Activated naive CD4-positive, alpha-beta T cell treated with anti-CD3 and anti-CD28 coated beads, Interleukin-2, amount 50 U/mL, for 72 hours (primary cell): ENCODE measurements around the gene SYT6. TPM values are rescaled to one million over a fixed set of nuclear protein-coding genes. Genes with fewer than 3 reads are reported as not detected.

Experiments
- ATAC-seq, 2 donors: fragments of 150-1000 bp; cut with Tn5 transposase; 2 replicates each; pipeline ENCODE4 v1.10.0; 2021; ENCODE audit warnings: mild to moderate bottlenecking in 2 of 2, moderate library complexity in 2 of 2
- DNase-seq, 2 donors: peaks; one replicate each; pipeline ENCODE4 v3.0.0; 2021 to 2022; ENCODE audit warnings: low spot score in 2 of 2
- H3K27ac Mint-ChIP-seq, 2 donors: one replicate each; pipeline ENCODE4 v1.8.0; 2022; ENCODE audit warnings: mild to moderate bottlenecking in 2 of 2, mixed read lengths in 2 of 2
- H3K36me3 Mint-ChIP-seq, 2 donors: one replicate each; pipeline ENCODE4 v1.8.0; 2022; ENCODE audit warnings: mixed read lengths in 2 of 2
- H3K9me3 Mint-ChIP-seq, 2 donors: one replicate each; pipeline ENCODE4 v1.8.0; 2022; ENCODE audit warnings: mixed read lengths in 2 of 2
- total RNA-seq, 2 donors: library from RNA; stranded (reverse); gene quantifications; one replicate each; pipeline ENCODE4 v1.2.3, GENCODE V29; 2022

The SYT6 gene
- total RNA-seq, 2 donors from 2014 or later: 0.11 TPM; not detected in 1

- DNase-seq (no peak), ATAC-seq (no peak)
- peaks cover 0 to 5% of the 10 kb centered on the region in 2 donors for H3K9me3 Mint-ChIP-seq
- no peak overlapping the region for H3K27ac Mint-ChIP-seq
- H3K36me3 Mint-ChIP-seq: no peaks in the 10 kb centered on the region
Measured at GRCh38 chr1:114111731-114112641, 41.7 kb downstream of the SYT6 start.

DNA sequence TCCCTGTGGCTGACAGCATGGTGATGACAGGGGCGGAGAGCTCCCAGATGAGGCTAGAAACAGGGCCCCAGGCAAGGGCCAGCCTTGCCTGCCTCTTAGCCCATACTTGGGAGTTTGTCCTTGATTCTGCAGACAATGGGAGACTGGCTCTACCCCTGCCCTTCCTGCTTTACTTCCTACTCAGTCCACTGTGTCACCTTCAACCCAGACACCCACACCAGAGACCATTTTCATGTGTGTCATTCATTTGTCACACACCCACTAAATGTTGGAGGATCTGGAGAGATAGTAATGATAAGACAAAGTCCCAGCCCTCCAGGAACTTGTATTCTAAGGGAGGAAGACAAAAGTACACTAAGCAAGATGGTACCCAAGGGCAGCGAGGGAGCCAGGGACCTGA is 43.7 kb downstream of the SYT6 start:
- H3K27ac Mint-ChIP-seq: no peak overlapping the region
- H3K36me3 Mint-ChIP-seq: no peaks in the 10 kb centered on the region
- peaks cover 0 to 5% of the 10 kb centered on the region in 2 donors for H3K9me3 Mint-ChIP-seq
- DNase-seq: no peak
- ATAC-seq: no peak

- ATAC-seq (peak in 1 of 2 donors; percentile 82), DNase-seq (no peak)
- Mint-ChIP-seq H3K9me3 (peaks cover 0 to 2% of the 10 kb centered on the region in 2 donors), H3K36me3 (no peaks in the 10 kb centered on the region), H3K27ac (no peak overlapping the region)
Measured at GRCh38 chr1:114108751-114109255, 44.9 kb downstream of the SYT6 start.

- ATAC-seq: no peak
- Mint-ChIP-seq H3K27ac (no peak overlapping the region), H3K36me3 (no peaks in the 10 kb centered on the region), H3K9me3 (no peaks in the 10 kb centered on the region)
- DNase-seq: no peak
Measured at GRCh38 chr1:114107474-114108435, 45.9 kb downstream of the SYT6 start.

GRCh38 chr1:114105421-114105979 is 48.2 kb downstream of the SYT6 start:
- no peaks in the 10 kb centered on the region for H3K36me3 Mint-ChIP-seq
- ATAC-seq (no peak), DNase-seq (no peak)
- H3K27ac Mint-ChIP-seq: no peak overlapping the region
- H3K9me3 Mint-ChIP-seq: no peaks in the 10 kb centered on the region

- no peak for ATAC-seq
- Mint-ChIP-seq H3K36me3 (no peaks in the 10 kb centered on the region), H3K9me3 (no peaks in the 10 kb centered on the region), H3K27ac (no peak overlapping the region)
- DNase-seq: no peak
Measured at GRCh38 chr1:114104949-114105348, 48.7 kb downstream of the SYT6 start.

DNA sequence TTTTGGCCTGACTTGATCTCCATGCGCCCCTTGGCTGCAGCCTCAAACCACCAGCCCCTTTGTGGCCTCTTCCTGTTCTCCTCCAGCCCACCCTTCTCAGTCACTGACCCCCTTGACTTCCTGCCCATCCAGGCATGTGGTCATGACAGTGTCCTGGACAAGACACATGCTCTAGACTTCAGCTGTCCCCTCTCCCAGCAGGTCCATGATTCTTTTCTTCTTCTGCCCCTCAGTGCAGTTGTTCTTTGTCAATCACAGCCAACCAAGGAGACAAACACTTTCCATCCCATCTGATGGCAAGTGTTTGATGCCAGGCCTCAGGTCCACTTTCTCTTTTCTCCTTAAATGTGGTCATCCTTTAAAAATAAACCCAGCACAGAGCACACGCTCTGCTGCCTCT is 49.7 kb downstream of the SYT6 start:
- Mint-ChIP-seq H3K36me3 (no peaks in the 10 kb centered on the region), H3K9me3 (no peaks in the 10 kb centered on the region), H3K27ac (no peak overlapping the region)
- no peak for ATAC-seq
- no peak for DNase-seq

- DNase-seq (no peak), ATAC-seq (no peak)
- Mint-ChIP-seq H3K36me3 (no peaks in the 10 kb centered on the region), H3K27ac (no peak overlapping the region), H3K9me3 (no peaks in the 10 kb centered on the region)
Measured at GRCh38 chr1:114102136-114102535, 51.5 kb downstream of the SYT6 start.

- no peak for DNase-seq
- no peak overlapping the region for H3K27ac Mint-ChIP-seq
- no peaks in the 10 kb centered on the region for H3K9me3 Mint-ChIP-seq
- ATAC-seq: no peak
- no peaks in the 10 kb centered on the region for H3K36me3 Mint-ChIP-seq
Measured at GRCh38 chr1:114100148-114100547, 53.5 kb downstream of the SYT6 start.

DNA sequence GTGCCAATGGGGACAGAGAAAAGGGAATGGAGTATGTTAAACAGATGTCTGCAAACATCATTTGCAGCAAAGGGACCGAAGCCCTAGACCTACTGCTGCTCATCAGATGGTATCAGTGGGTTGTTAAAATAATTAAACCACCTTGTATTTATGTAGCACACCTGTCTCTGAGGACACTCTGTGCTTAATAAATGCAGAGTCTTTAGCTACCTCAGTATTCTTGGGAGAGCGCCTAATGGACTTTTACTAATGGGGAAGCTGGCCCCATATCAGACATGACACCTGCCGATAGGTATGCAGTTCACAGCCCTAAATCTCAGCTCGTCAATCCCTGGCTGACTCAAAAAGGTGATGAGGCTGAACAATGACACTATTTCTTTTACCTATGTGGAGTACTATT is 54.4 kb downstream of the SYT6 start:
- no peaks in the 10 kb centered on the region for H3K36me3 Mint-ChIP-seq
- H3K9me3 Mint-ChIP-seq: no peaks in the 10 kb centered on the region
- no peak overlapping the region for H3K27ac Mint-ChIP-seq
- DNase-seq (no peak), ATAC-seq (no peak)

- Mint-ChIP-seq H3K27ac (no peak overlapping the region), H3K36me3 (no peaks in the 10 kb centered on the region), H3K9me3 (no peaks in the 10 kb centered on the region)
- ATAC-seq: no peak
- DNase-seq: no peak
Measured at GRCh38 chr1:114097109-114097508, 56.6 kb downstream of the SYT6 start.

- Mint-ChIP-seq H3K9me3 (no peaks in the 10 kb centered on the region), H3K27ac (no peak overlapping the region), H3K36me3 (no peaks in the 10 kb centered on the region)
- ATAC-seq (no peak), DNase-seq (no peak)
Measured at GRCh38 chr1:114094675-114095074, 59.0 kb downstream of the SYT6 start.

DNA sequence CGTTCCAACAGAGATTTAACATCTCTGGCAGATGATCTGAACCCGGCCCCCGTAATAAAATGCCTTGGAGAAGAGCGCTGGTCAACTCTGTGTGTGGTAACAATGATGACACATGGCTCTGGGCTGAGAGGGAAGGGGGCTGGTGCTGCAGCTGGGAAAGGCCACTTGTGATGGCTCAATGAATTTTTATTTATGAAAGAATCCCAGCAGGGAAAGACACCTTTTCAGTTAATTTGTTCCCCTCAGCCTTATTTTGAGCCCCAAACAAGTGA is 59.4 kb downstream of the SYT6 start:
- no peak overlapping the region for H3K27ac Mint-ChIP-seq
- ATAC-seq (no peak), DNase-seq (no peak)
- no peaks in the 10 kb centered on the region for H3K36me3 Mint-ChIP-seq
- no peaks in the 10 kb centered on the region for H3K9me3 Mint-ChIP-seq

- ATAC-seq (peak in 1 of 2 donors; percentile 61), DNase-seq (no peak)
- H3K27ac Mint-ChIP-seq: no peak overlapping the region
- H3K9me3 Mint-ChIP-seq: no peaks in the 10 kb centered on the region
- H3K36me3 Mint-ChIP-seq: no peaks in the 10 kb centered on the region
Measured at GRCh38 chr1:114093624-114094362, 59.9 kb downstream of the SYT6 start.

DNA sequence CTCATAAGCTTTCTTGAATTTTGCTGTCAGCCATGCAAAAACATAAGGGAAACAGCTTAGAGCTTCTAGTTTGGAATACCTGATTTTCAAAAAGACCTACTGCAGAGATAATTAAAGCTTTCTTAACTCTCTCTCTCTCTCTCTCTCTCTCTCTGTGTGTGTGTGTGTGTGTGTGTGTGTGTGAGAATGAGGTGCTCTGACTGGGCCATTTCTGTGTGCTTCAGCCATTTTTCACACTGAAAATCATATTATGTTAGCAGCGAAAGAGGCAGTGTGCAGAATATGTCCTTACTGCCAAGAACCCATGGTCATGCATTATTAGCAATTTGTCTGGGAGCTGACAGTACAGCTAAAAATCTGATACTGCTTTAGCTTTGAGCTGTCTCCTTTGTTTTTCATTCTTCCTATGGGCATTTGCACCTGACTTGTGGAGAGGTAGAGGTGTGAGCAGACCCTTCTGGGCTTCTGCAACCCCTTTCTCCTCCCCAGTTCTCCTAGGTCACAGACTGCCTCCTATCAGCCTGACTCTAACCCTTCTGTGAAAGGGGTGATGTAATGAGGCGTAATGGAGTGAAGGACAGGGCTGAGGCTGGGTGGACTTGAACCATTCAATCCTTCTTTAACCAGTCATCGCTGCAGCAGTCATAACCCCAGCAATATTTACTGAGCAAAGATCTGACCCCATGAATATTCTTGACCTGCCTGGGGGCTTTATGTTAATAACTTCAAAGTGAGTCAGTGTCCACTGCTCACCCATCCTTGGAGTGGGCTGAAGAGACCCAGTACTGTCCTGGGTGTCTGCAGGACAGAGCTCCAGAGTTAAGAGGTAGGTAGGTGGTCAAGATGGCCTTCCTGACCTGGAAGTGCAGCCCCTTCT is 61.2 kb downstream of the SYT6 start:
- DNase-seq: no peak
- no peaks in the 10 kb centered on the region for H3K9me3 Mint-ChIP-seq
- no peaks in the 10 kb centered on the region for H3K36me3 Mint-ChIP-seq
- H3K27ac Mint-ChIP-seq: no peak overlapping the region
- ATAC-seq: no peak

DNA sequence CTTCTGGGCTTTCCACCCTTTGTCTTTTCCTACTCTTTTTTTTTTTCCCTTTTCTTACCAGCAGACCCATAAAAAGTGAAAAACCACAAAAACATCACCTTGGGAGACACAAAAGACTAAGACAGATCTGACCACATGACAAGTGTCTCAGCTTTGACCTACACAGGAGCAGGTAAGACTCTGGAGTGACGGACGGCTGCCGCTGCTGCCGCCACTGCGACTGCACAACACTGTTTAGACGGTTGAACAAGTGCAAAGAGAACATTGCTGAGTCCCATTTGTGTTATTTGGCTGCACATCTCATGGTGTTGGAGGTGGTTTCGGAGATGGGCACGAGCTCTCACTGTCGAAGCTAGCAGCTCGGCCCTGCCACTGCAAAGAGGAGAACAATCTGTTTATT is 62.0 kb downstream of the SYT6 start:
- Mint-ChIP-seq H3K27ac (no peak overlapping the region), H3K36me3 (no peaks in the 10 kb centered on the region), H3K9me3 (no peaks in the 10 kb centered on the region)
- no peak for ATAC-seq
- DNase-seq: no peak
